HG03378 (cell line): Measurements from ENCODE around the gene SOX18.
"Not testable (repeated sequence)": the region's sequence is repeated elsewhere in the genome, so short reads cannot be mapped to it uniquely, and the experiment has no call there.

Source experiments
- ATAC-seq: cut with Tn5 transposase; IDR thresholded peaks from one replicate; pipeline ENCODE4 v1.9.1; 2021; ENCODE audit warnings: mild to moderate bottlenecking, moderate library complexity; ENCODE audit not compliant: unreplicated experiment

The SOX18 gene

DNA sequence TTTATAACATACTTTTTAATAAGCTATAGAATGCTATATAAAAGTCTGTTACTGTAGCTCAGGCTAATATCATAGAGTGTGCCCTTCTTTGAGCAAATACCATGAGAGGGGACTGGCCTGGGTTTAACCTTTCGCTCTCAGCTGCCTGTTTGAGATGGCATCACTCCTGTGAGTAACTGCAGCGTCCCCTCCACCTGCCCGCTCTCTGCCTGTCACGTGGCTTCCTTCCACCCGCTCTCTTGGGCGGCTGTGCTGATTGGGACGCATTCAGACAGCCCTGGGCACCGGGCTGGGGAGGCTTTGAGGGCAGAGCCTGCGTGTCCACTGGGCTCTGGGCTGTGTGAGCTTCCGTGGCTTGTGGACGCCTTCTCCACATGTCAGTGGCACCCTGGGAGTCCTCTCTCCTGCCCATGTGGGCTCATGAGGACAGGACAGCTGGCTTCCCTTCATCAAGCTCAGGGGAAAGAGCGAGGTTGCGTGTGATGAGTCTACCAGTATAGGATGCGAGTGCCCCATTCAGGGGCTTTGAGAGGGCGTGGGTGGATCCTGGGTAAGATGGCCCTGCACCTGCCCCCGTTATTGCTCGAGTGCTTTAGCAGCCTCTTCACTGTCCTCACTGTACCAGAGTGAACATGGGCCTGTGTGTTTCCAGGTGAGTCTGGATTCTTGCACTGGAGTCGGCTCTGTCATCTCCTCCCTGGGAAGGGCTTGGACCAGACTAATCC lies 24.2 kb downstream of the SOX18 start:
- ATAC-seq, result no peak

DNA sequence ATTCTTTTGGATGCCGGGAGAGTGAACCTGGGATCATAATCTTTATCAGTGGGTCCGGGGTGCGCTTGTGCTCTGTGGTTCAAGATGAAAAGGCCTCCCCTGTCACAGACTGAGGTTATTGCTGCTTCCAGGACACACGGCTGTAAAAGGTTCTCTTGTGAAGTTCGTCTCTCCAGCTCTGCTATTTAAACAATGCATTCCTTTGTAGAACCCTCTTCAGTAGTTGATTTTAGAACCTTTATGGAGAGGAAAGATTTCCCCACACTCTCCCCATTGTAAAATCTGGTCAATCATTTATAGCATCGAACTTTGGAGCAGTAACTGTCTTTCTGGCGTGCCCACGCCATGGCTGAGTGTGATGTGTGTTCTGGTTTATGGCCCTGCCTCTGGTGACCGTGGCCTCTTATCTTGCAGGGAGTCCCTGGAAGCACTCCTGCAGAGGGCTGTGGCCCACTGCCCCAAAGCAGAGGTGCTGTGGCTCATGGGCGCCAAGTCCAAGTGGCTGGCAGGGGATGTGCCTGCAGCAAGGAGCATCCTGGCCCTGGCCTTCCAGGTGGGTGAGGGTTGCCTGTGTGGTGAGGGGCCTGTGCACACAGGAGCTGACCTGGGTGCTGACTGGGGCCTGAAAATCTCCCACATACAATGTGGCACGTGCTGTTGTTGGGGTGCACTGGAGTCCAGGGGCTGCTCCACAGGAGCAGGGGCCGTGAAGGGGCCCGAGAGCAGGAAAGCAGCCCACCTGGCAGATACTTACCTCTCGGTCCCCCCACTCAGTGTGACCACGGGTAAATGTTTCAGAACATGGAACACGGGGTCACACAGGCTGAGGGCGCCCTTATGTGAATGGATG lies 25.1 kb downstream of the SOX18 start:
- ATAC-seq, result no peak

DNA sequence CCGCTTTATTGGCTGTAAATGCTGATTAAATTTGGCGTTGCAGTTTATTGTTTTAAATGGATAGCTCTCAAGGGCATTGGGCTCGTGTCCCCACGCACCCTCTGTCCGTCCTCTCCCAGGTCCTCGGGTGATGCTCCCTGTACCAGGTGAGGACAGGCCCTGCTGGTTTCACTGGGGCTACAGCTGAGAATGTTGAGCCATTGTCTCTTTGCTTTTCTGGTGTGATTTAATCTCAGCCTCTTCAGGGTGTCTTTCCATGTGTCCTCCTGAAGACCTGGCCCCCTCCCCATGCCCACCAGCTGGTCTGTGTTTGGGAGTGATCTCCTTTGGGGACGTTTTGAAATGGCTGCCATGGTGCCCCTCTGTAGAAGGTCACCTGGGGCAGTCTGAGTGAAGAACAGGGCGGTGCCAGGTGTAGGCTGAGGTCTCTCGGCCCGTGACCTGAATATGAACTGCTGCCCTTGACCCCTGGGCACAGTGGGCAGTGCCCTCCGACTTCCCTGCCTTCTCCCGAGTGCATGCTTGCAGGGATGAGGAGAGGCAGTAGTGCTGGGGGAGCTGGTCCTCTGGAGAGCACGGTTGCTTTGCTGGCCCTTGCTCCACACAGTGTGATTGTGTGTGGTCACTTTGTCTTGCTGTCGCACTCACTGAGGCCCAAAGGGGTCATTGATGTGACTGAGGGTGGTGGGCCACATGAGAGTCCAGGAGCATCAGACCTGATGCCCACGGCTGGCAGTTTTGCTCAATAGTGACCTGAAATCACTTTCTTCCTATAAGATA lies 25.9 kb downstream of the SOX18 start:
- ATAC-seq, result no peak

DNA sequence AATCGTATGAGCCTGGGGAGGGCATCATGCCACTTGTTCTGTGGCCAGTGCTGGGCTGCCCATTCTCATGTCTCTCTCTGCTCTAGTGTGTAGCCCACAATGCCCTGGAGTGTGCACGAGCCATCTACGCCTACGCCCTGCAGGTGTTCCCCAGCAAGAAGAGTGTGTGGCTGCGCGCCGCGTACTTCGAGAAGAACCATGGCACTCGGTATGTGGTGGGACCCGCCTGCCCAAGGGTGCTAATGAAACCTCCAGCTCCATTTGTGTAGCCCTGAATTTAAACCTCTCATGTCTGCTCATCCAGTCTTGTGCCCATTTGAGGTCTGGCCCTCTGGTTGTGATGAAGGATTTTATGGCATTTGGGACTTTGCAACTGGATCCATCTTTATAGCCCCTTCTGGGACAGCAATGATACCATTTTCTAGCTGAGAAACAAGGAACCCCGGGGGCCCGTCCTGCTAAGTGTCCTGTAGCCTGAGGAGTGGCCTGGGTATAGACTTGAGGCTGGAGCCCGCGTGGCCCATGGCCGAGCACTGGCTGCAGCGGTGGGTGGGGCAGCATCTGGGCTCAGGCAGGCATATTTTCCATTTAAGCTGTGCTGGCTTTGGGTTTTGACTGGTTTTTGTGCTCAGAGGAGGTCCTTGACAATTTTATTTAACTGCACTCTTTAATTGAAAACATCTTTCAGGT lies 26.6 kb downstream of the SOX18 start:
- no peak for ATAC-seq

DNA sequence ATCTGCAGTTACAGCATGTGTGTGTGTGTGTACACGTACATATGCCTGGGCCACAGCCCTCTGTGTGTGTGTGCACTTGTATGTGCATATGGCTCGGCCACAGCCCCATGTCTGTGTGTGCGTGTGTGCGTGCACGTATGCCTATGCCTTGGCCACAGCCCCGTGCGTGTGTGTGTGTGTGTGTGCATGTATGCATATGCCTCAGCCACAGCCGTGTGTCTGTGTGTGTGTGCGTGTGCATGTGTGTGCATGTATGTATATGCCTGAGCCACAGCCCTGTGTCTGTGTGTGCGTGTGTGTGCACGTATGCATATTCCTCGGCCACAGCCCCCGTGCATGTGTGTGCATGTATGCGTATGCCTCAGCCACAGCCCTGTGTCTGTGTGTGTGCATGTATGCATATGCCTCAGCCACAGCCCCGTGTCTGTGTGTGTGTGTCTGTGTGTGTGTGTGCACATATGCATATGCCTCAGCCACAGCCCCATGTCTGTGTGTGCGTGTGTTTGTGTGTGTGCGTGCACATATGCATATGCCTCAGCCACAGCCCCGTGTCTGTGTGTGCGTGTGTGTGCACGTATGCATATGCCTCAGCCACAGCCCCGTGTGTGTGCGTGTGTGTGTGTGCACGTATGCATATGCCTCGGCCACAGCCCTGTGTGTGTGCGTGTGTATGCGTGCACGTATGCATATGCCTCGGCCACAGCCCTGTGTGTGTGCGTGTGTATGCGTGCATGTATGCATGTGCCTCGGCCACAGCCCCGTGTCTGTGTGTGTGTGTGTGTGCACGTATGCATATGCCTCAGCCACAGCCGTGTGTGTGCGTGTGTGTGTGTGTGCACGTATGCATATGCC lies 28.1 kb downstream of the SOX18 start:
- ATAC-seq, result no peak

DNA sequence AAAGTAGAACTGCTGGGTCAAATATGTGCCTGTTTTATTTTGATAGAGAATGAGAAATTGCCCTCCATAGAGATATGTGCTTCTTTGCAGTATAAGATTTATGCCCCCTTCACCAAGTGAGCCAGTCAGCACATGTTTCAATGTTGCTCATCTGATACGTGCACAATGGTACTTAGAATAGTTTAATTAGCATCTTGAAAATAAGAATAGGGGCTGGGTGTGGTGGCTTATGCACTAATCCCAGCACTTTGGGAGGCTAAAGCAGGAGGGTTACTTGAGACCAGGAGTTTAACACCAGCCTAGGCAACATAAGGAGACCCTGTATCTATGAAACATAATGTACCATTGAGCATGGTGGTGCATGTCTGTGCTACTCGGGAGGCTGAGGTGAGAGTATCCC lies 33.8 kb downstream of the SOX18 start:
- ATAC-seq, result no peak

DNA sequence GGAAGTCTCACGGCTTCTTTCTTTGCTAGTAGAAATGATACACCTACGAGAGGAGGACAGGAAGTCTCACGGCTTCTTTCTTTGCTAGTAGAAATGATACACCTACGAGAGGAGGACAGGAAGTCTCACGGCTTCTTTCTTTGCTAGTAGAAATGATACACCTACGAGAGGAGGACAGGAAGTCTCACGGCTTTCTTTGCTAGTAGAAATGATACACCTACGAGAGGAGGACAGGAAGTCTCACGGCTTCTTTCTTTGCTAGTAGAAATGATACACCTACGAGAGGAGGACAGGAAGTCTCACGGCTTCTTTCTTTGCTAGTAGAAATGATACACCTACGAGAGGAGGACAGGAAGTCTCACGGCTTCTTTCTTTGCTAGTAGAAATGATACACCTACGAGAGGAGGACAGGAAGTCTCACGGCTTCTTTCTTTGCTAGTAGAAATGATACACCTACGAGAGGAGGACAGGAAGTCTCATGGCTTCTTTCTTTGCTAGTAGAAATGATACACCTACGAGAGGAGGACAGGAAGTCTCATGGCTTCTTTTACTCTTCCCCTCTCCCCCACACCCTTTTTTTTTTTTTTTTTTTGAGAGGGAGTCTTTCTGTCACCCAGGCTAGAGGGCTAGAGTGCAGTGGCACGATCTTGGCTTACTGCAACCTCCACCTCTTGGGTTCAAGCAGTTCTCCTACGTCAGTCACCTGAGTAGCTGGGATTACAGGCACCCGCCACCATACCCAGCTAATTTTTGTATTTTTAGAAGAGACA lies 36.9 kb downstream of the SOX18 start:
- ATAC-seq, result not testable (repeated sequence)

DNA sequence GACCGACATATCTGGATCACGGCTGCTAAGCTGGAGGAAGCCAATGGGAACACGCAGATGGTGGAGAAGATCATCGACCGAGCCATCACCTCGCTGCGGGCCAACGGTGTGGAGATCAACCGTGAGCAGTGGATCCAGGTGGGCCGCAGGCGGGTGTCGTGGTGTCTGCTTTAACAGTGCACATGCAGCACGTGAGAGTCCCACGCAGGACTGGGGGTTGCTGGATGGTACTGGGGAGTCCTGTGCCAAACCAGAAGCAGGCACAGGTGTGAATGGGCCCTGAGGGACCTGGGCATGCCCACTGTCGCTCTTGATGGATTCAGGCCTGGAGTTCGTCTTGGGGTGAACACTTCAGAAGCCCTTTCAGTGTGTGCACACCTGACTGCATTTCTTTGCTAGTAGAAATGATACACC lies 38.1 kb downstream of the SOX18 start:
- no peak for ATAC-seq

DNA sequence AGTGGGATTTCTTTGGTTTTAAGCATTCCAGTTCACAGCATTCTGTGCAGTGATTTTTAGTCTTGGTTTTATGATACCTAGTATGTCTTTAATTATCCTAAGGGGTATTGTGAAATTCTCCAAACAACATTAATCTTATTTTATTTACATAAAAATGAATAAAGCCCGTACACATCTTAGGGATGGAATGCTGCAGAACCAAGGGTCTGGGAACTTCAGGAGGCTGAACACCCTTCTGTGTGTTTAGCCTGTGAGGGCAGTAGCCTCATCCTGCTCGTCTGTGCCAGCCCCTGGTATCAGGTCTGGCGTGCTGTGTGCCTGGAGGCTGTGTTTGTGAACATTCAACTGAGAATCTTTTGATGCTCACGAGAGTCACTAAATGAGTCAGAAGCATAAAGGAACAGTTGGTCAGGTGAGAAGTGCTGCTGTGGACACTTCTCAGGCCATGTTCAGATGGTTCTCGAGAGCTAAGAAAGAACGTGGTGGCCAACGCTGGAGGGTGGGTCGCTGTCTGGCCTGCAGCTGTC lies 38.7 kb downstream of the SOX18 start:
- no peak for ATAC-seq

DNA sequence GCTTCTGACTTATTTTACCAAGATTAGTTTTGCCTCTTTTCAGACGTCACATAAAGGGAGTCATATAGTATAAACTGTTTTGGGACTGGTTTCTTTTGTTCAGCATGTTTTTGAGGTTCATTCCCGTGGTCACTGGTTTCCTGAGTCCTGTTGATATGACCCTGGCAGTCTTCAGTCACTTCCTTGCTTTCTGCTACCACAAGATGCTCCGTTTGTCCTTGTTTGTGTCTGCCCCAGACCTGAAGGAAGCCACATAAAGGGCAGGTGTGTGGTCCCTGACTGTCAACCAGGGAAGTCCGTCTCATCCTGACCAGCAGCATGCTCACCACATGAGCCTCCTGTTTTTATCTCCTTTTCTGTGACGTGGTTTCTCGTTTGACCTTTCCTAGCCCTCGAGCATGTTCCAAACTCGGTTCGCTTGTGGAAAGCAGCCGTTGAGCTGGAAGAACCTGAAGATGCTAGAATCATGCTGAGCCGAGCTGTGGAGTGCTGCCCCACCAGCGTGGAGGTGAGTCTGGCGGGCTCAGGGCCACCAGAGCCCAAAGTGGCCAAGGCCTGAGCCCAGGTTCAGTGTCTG lies 39.5 kb downstream of the SOX18 start:
- ATAC-seq, result no peak

DNA sequence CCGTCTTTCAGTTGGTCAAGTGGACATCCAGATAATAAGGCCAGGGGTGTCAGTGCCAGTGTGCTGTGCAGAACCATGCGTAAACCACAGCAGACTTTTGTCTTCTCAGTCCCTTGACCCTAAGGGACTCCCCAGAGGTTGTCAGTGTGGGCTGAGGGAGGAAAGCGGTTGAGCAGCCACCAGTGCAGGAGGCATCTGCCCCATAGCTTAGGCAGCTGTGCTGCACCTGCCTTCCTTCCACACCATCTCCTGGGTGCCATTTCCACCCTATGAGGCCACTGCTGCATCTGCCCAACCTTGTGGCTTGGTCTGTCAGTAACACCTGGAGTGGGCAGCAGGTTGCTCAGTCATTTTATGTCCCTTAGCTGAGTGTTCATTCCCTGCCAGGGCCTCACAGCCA lies 42.5 kb downstream of the SOX18 start:
- no peak for ATAC-seq

DNA sequence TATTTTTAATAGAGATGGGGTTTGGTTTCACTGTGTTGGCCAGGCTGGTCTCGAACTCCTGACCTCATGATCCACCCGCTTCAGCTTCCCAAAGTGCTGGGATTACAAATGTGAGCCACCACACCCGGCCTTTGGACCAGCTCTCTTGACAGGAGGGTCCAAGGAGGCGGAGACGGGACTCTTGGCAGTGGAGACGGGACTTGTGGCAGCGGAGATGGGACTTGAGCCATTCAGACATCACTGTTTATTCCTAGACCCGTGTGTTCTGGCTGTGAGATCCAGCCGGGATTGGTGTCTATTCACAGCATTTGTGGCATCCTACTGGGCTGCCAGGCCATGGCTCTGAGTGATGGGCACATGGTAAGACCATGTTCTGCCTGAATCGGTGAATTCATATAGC lies 42.9 kb downstream of the SOX18 start:
- no peak for ATAC-seq

DNA sequence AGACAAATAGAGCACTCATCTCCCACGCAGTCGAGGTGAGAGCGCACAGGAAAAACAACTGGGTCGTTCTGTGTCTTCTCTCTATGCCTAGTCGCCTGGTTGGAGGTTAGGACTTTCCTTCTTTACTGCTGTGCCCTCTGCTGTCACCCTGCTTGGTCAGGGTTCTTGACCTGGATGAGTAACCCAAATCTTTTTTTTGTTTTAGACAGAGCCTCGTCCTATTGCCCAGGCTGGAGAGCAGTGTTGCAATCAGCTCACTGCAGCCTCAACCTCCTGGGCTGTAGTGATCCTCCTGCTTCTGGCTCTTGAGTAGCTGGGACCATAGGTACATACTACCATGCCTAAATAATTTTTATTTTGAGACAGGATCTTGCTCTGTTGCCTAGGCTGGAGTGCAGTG lies 44.0 kb downstream of the SOX18 start:
- ATAC-seq, result no peak

DNA sequence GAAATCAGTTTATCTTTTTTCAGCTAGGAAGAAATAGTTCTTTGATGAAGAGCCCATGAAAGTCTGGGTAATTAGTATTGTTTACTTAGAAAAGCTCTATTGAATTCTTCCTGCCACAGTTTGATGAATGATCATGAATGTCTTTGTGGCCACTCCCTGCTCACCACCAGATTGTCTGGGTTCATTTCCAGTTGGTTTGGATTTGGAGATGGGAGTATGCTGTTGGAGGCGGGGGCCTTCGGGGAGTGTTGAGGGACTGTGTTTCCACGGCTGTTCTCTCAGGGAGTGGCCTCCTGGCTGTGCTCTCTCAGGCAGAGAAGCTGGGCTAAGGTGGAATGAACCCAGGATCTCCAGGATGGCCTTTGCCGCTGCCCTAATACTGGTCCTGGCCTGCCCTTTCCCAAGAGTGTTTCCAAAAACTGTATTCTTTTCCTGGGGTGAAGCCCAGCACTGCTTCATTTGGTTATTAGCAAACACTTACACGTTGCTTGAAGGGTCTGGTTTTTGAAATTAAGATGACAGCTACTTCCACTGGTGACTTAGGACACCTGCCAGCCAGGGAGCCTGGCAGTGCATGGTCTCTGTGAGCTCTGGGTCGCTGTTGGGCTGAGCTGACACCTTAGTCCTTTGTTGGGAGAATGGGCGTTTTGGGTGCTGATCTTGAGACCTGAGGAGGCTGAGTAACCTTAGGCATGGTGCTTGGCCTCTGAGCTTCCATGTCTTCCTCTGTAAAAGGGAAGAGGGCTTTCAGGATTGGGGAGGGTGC lies 45.3 kb downstream of the SOX18 start:
- no peak for ATAC-seq

DNA sequence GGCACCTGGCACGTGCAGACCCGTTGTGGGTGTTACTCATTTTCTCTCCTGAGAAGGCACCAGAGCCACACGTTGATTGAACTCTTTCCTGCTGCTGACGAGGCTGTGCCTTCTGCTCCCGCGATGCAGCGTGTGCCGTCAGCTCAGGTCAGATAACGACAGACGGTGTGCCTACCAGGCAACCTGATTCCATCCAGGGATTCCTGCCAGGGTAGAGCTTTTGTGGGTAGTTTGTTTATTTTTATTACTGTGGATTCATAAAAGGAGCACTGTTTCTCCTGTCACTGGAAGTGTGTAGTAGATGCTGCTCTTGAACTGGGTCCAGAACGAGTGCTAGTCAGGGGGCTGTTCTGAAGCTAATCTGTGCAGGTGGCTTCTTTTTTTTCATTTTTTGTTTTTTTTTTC lies 47.8 kb downstream of the SOX18 start:
- no peak for ATAC-seq

DNA sequence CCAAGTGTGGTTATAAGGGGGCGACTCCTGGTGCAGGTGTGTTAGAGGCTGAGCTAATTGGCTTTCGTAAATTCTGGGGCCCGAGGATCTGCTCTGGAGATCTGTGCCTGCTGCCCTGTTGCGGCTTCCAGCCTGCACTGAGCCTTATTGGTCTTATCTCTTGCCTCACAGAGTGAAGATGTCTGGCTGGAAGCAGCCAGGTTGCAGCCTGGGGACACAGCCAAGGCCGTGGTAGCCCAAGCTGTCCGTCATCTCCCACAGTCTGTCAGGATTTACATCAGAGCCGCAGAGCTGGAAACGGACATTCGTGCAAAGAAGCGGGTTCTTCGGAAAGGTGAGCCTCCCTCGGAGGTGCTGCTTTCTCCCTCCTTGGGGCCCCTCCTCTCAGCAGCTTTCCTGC lies 48.5 kb downstream of the SOX18 start:
- ATAC-seq, result no peak
